C4-2B (cell line): ENCODE data around the gene STAC3.
A peak's percentile ranks its signal among the peaks of the same experiment; 100 is the strongest.

ENCODE experiments used
- H3K27ac ChIP-seq: fragments of 450-650 bp; 2 replicates; pipeline ENCODE4 v1.5.1; 2017
- ZFX ChIP-seq: fragments of 450-650 bp; IDR thresholded peaks from 2 replicates; pipeline ENCODE4 v1.6.1; 2017
- TF ChIP-seq, protein P1 (sequence below): fragments of 450-650 bp; conservative IDR thresholded peaks from 2 replicates; pipeline ENCODE4 v1.5.1; 2017; ENCODE audit warnings: mild to moderate bottlenecking

Gene STAC3

DNA sequence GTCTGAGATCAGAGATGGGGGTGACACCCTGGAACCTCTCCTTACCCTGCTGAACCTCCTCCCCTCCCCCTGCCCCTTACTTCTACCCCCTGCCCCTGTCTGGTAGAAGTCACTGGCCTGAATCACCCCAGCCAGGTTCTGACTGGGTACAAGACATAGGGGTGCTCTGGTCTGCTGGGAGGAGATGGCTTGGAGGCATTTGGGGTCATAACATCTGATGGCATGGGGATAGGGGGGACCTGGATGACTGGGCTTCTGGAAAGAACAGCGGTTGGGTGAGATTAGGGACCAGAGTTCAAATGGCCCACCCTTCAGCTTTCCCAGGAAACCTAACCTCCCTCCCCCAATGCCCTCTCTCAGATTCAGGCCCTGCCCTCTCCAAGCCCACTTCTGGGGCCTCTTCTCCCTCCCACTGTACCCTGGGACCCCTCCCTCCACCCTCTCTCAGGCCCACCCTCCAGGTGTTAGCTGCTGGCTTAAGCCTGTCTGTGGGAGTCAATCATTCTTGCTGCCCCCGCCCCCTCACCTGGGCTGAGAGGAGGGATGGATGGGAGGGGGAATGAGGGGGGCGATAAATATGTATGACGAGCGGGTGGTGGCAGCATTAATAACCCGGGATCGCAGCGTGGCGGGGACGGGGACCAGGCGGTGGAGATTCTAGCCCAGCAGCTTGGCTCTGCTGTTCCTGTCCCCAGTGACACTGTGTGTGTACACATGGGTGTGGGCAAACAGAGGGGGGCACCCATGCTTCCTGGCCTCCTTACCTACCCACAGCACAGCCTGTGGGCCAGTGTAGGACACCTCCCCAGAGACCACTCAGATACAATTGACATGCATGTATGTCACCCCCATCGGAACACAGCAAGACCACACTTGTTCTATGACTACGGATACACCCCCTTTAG is 28.4 kb downstream of the STAC3 start:
- no peak overlapping the region for H3K27ac ChIP-seq
- no peak for TF ChIP-seq ZFX
- TF ChIP-seq, protein P1, sequence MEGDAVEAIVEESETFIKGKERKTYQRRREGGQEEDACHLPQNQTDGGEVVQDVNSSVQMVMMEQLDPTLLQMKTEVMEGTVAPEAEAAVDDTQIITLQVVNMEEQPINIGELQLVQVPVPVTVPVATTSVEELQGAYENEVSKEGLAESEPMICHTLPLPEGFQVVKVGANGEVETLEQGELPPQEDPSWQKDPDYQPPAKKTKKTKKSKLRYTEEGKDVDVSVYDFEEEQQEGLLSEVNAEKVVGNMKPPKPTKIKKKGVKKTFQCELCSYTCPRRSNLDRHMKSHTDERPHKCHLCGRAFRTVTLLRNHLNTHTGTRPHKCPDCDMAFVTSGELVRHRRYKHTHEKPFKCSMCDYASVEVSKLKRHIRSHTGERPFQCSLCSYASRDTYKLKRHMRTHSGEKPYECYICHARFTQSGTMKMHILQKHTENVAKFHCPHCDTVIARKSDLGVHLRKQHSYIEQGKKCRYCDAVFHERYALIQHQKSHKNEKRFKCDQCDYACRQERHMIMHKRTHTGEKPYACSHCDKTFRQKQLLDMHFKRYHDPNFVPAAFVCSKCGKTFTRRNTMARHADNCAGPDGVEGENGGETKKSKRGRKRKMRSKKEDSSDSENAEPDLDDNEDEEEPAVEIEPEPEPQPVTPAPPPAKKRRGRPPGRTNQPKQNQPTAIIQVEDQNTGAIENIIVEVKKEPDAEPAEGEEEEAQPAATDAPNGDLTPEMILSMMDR, result no peak

DNA sequence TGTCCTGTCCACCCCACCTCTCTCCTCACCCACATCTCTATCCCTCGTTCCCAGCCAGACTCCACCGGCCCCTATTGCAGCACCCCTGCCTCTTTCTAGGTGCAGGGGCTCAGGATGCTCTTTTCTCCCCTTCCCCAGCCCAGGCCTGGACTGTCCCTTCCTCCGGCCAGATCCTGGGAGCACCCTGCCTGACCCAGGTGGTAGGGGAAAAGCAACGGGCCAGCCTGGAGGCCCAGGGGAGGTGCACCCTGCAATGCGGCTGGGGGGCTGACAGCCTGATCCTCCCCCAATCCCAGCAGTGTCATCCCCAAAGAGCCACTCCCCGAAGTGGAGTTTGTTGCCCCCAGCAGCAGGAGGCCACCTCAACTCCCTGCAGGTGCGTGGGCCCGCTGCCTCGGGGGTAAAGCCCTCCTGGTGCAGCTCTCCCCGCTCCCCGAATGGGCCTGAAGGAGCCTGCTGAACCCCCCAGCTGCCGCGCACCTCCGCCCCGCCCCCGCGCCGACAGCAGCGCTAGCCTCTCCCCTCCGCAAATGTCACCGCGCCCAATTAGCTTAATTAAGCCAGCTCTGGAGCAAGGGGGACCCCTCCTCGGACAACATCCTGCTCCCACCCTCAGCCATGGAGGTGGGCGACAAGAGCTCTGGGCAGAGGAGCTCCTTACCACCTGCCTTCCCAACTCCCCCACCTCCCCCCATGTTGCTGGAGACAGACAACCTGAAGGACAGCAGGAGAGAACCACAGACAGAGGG is 29.6 kb downstream of the STAC3 start:
- H3K27ac ChIP-seq, result no peak overlapping the region
- TF ChIP-seq ZFX, result no peak
- TF ChIP-seq, protein P1, result no peak

DNA sequence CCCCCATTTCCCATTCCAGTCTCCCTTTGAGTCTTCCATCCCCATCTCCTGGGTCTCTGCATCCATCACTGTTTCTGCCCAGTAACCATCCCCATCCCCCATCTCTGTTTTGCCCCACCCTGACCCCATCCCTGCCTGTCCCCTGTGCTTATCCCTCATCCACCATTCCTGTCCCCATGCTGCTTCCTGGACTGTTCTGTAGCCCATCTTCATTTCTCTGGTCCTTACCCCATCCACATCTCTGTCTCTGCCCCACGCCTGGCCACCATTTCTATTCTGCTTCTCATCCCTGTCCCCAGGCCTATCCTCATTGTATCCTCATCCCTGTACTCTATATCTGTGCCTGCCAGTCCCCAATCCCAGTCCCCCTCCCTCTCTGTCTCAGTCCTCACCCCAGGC is 30.2 kb downstream of the STAC3 start:
- no peak for TF ChIP-seq ZFX
- TF ChIP-seq, protein P1, result no peak
- H3K27ac ChIP-seq, result no peak overlapping the region

DNA sequence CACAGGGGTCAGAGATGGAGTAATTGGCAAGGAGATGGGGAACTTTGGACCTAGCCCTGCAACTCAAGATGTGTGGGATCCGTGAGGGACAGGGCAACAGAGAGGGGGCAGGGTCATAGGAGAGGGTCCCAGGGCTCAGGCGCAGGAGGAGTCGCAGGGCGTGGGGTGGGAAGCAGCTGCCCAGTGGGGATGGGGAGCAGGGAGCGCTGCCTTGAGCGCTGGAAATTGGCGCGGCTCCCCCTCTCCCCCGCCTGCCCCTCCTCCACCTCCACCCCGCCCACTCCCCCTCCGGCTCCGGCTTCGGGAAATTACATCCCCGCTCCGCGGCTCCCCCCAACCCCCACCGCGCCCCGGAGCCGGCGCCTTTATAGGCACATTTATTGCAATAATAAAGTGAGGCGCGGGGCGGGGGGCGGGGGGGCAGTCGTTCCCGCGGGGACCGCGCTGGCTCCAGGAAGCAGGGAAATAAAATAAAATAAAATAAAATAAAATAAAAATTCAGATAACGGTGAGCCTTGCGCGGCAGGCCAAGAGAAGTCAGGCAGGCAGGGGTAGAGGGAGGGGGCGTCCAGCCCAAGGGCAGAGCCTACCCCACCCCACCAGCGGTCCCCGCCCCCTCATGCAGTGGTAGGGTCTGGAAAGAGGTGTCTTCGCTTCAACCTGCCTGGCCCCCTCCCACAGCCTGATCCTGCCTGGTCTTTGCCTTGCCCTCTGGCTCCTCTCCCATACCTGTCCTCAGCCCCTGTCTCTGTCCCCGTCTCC is 30.8 kb downstream of the STAC3 start:
- H3K27ac ChIP-seq, result no peak overlapping the region
- TF ChIP-seq ZFX, result no peak
- TF ChIP-seq, protein P1, result no peak

DNA sequence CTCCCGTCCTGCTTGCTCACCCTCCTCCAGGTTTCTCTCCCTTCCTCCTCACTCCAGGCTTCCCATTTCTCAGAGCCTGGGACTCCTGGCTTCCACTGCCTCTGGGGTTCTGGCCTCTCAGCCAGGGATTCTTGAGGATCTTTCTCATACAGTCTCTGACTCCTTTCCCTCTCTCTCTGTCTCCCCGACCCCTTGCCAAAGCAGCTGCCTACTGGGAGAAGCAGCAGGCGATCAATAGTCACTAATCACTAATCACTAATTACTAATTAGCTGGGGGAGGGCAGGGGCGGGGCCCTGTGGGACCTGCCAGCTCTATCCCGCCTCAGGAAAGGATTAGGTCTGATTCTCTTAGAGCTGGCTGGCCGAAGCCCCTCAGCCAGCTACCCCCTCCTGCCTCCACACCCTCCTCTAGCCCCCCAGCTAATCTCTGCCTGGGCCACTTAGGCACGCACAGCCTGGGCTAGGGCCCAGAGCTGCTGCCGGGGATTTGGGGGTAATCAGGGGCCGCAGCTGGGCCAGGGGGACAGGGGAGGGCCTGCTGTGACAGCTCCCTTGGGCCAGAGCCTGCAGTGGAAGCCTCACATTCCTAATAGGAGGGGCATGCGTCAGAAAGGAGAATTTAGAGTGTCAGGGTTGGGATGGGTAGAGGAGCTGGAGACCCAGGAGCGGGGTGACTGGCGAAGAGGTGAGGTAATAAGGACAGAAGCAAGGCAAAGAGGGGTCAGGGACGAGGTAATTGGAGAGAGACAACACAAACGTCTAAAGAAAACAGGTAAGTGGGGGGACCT is 31.6 kb downstream of the STAC3 start:
- no peak for TF ChIP-seq ZFX
- TF ChIP-seq, protein P1, result no peak

GRCh38 chr12:57218030-57218853 is 32.7 kb downstream of the STAC3 start:
- no peak for TF ChIP-seq ZFX
- TF ChIP-seq, protein P1, result no peak
- peak overlapping the region; percentile 75 for H3K27ac ChIP-seq

More for the DNA sequence above, 31.6 kb downstream of the STAC3 start:
- H3K27ac ChIP-seq, result peak overlapping the region; percentile 2; the same call in 1 of the 2 replicates
